Mesendoderm (in vitro differentiated cells): ENCODE results near the gene PPP2R3A.
A peak's percentile ranks its signal among the peaks of the same experiment; 100 is the strongest.

ENCODE experiments used
- DNase-seq: peaks from one replicate; pipeline ENCODE4 v3.0.0; 2013
- H2AK5ac ChIP-seq: 2 replicates; pipeline ENCODE4 v1.6.1; 2013; ENCODE audit warnings: low read length, inconsistent platforms
- H2BK120ac ChIP-seq: 2 replicates; pipeline ENCODE4 v1.6.1; 2013; ENCODE audit warnings: low read depth, mild to moderate bottlenecking, low read length, moderate library complexity, mixed read lengths
- H2BK15ac ChIP-seq: replicated peaks from 2 replicates; pipeline ENCODE4 v1.6.1; 2013; ENCODE audit warnings: low read depth, mild to moderate bottlenecking, moderate library complexity
- H2BK5ac ChIP-seq: 2 replicates; pipeline ENCODE4 v1.6.1; 2013; ENCODE audit warnings: low read length, inconsistent platforms
- H3K18ac ChIP-seq: 2 replicates; pipeline ENCODE4 v1.6.1; 2013; ENCODE audit warnings: mild to moderate bottlenecking, low read length, mixed read lengths
- H3K23ac ChIP-seq: one replicate; pipeline ENCODE4 v1.6.1; 2013; ENCODE audit warnings: low read length
- H3K27ac ChIP-seq: 2 replicates; pipeline ENCODE4 v1.5.1; 2013; ENCODE audit warnings: low read depth, mild to moderate bottlenecking, inconsistent platforms, low read length, moderate library complexity
- H3K27me3 ChIP-seq: 2 replicates; pipeline ENCODE4 v1.6.1; 2013; ENCODE audit warnings: low read length, control low read depth, mild to moderate bottlenecking, inconsistent platforms; ENCODE audit not compliant: insufficient read depth, poor library complexity
- H3K36me3 ChIP-seq: 2 replicates; pipeline ENCODE4 v1.6.1; 2013; ENCODE audit warnings: low read length, inconsistent platforms; ENCODE audit not compliant: control insufficient read depth, insufficient read depth
- H3K4ac ChIP-seq: one replicate; pipeline ENCODE4 v1.6.1; 2013; ENCODE audit warnings: low read depth, mild to moderate bottlenecking, low read length, moderate library complexity
- H3K4me1 ChIP-seq: 2 replicates; pipeline ENCODE4 v1.6.1; 2013; ENCODE audit warnings: low read depth, low read length, inconsistent platforms; ENCODE audit not compliant: control insufficient read depth
- H3K4me2 ChIP-seq: 2 replicates; pipeline ENCODE4 v1.6.1; 2013; ENCODE audit warnings: low read length
- H3K4me3 ChIP-seq: 2 replicates; pipeline ENCODE4 v1.5.1; 2013; ENCODE audit warnings: mild to moderate bottlenecking, low read length
- H3K56ac ChIP-seq: one replicate; pipeline ENCODE4 v1.6.1; 2013; ENCODE audit warnings: low read length
- H3K79me1 ChIP-seq: 2 replicates; pipeline ENCODE4 v1.6.1; 2013; ENCODE audit warnings: low read length, inconsistent platforms
- H3K79me2 ChIP-seq: 2 replicates; pipeline ENCODE4 v1.6.1; 2013; ENCODE audit warnings: mild to moderate bottlenecking, low read length; ENCODE audit not compliant: control insufficient read depth, insufficient read depth
- H3K9ac ChIP-seq: 2 replicates; pipeline ENCODE4 v1.6.1; 2013; ENCODE audit warnings: low read length, inconsistent platforms
- H4K5ac ChIP-seq: one replicate; pipeline ENCODE4 v1.6.1; 2013; ENCODE audit warnings: low read length
- H4K8ac ChIP-seq: one replicate; pipeline ENCODE4 v1.6.1; 2013; ENCODE audit warnings: low read depth, mild to moderate bottlenecking, control low read depth, low read length, moderate library complexity
- WGBS: extraction: QIAGEN DNeasy Blood & Tissue Kit; methylation state at CpG from one replicate; pipeline ENCODE4 v1.1.7; 2013; ENCODE audit warnings: low lambda C conversion rate, missing lambda C conversion rate; ENCODE audit not compliant: insufficient coverage; ENCODE audit errors: extremely low coverage; 5-methylcytosine and 5-hydroxymethylcytosine counted together

PPP2R3A gene

GRCh38 chr3:136193278-136194054 is 227.9 kb downstream of the PPP2R3A start:
- no peak overlapping the region for H3K23ac ChIP-seq
- peaks cover 3% of the 10 kb centered on the region for H3K79me1 ChIP-seq
- peak; percentile 50 for DNase-seq
- H2BK120ac ChIP-seq = no peak overlapping the region
- peak overlapping the region; percentile 58 for H3K9ac ChIP-seq
- H2AK5ac ChIP-seq = no peak overlapping the region
- H3K18ac ChIP-seq = no peak overlapping the region
- H3K4me3 ChIP-seq = peak overlapping the region; percentile 13
- H3K27me3 ChIP-seq = no peaks in the 10 kb centered on the region
- H3K4me1 ChIP-seq = peaks cover 5% of the 10 kb centered on the region
- no peak overlapping the region for H2BK5ac ChIP-seq
- H4K8ac ChIP-seq = no peak overlapping the region
- H3K27ac ChIP-seq = no peak overlapping the region
- no CpG with 5 or more reads among the region's 6 CpGs for WGBS
- H3K4me2 ChIP-seq = peak overlapping the region; percentile 70
- H3K56ac ChIP-seq = peak overlapping the region; percentile 42
- H4K5ac ChIP-seq = no peak overlapping the region
- H3K79me2 ChIP-seq = peaks cover 65% of the 10 kb centered on the region
- no peaks in the 10 kb centered on the region for H3K36me3 ChIP-seq
- H3K4ac ChIP-seq = no peak overlapping the region
- no peak overlapping the region for H2BK15ac ChIP-seq

GRCh38 chr3:136194409-136195257 is 229.1 kb downstream of the PPP2R3A start:
- peaks cover 3% of the 10 kb centered on the region for H3K4me1 ChIP-seq
- peak overlapping the region; percentile 86 for H3K9ac ChIP-seq
- peak overlapping the region; percentile 63 for H3K4ac ChIP-seq
- H3K27ac ChIP-seq = peak overlapping the region; percentile 99
- H3K23ac ChIP-seq = peak overlapping the region; percentile 98
- peak overlapping the region; percentile 97 for H3K56ac ChIP-seq
- peak; percentile 66 for DNase-seq
- peak overlapping the region; percentile 97 for H3K4me2 ChIP-seq
- H3K36me3 ChIP-seq = no peaks in the 10 kb centered on the region
- no peak overlapping the region for H4K5ac ChIP-seq
- no peak overlapping the region for H2BK5ac ChIP-seq
- H2AK5ac ChIP-seq = no peak overlapping the region
- no peak overlapping the region for H2BK15ac ChIP-seq
- no peak overlapping the region for H2BK120ac ChIP-seq
- H3K79me1 ChIP-seq = peaks cover 3% of the 10 kb centered on the region
- H3K18ac ChIP-seq = peak overlapping the region; percentile 89
- H3K79me2 ChIP-seq = peaks cover 53% of the 10 kb centered on the region
- H3K4me3 ChIP-seq = peak overlapping the region; percentile 99
- no peaks in the 10 kb centered on the region for H3K27me3 ChIP-seq
- no peak overlapping the region for H4K8ac ChIP-seq
- WGBS = no CpG with 5 or more reads among the region's 47 CpGs

DNA sequence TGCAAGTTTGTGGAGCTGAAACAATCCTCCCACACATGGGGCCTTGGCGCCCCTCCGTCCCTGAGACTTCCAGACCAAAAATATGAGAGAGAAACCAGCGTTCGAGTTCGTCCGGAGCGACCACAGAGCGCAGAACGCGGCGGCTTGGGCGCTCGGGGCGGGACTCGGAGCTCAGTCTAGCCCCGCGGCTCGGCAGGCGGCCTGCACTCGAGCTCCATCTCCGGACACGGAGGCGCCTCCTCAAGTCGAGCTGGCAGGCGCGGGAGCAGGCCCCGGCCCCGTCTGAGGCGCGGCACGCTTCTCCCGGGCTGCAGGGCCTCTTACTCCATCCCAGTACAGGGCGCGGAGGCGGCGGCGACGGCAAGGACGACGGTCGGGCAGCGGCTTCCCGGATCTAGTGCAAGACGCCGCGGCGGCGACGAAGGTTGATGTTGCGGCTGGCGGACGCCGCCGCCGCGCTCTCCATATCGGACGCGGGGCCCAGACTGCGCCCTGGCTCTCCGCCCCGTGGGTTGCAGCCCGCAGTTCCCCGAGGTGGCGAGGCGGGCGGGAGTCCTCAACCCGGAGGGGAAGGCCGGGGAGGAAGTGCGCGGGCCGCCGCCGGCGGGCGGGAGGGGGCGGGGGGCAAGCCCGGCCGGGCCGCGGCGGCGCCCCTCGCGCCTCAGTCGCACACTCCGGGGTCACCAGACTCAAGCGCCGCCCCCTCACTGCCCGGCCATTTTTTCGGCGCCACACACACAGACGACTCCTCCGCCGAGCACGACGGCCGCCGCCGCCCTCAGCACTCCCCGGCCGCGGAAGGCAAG is 229.9 kb downstream of the PPP2R3A start:
- Histone ChIP-seq H3K18ac (peak overlapping the region; percentile 89), H3K36me3 (no peaks in the 10 kb centered on the region), H2BK5ac (peak overlapping the region; percentile 90), H3K27ac (peak overlapping the region; percentile 99), H3K79me1 (peaks cover 3% of the 10 kb centered on the region), H3K4me2 (peak overlapping the region; percentile 97), H3K4me1 (peaks cover 3% of the 10 kb centered on the region), H3K27me3 (no peaks in the 10 kb centered on the region), H3K56ac (peak overlapping the region; percentile 97), H2AK5ac (no peak overlapping the region), H2BK15ac (no peak overlapping the region), H3K23ac (peak overlapping the region; percentile 35), H4K8ac (no peak overlapping the region), H3K79me2 (peaks cover 45% of the 10 kb centered on the region), H3K4me3 (peak overlapping the region; percentile 99), H2BK120ac (peak overlapping the region; percentile 39), H3K9ac (peak overlapping the region; percentile 86), H3K4ac (peak overlapping the region; percentile 88), H4K5ac (no peak overlapping the region)
- WGBS = no CpG with 5 or more reads among the region's 103 CpGs
- peak; percentile 81 for DNase-seq

- Histone ChIP-seq H3K56ac (peak within 1 kb of the TSS; percentile 97), H3K27ac (peak within 1 kb of the TSS; percentile 99)
Observed at GRCh38 chr3:136196064-136196400, 230.5 kb downstream of the PPP2R3A start, which contains the start of gene MSL2. Gene MSL2 (minus strand): TSS chr3:136196335. CDS start chr3:136195113, 1,222 bp downstream.

DNA sequence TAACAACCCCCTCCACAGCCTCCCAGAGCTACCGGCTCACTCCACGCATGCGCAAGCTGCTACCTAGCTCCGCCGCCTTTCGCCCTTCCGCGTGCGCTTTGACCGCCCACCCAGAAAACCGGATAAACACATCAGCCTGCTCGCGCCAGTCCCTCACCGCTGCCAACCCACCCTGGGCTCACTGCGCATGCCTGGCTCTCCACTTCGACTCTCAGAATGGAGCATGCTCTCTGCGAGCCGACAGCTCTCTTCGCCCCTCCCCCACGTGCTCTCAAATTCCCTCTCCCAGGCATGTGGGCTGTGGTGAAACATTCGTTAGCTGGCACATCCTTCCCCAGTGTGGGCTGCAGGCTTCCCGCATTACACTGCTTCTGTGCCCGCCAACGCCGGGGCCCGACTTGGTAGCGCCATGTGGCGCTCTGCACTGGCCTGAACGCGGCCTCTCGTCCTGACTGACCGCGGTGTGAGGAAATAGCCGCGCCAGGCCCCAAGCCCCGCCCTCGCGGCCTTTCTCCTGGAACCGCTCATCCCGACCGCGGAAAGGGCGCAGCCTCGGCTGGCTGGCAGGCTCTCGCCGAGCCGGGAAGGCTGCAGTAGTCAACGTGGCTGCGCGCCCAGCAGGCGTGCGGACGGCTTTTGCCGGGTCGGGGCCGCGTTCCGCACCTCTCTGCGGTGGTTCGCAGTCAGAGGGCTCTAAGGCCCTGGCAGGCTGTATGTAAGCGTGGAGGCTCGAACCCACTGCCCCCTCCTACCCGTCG is 231.1 kb downstream of the PPP2R3A start:
- Histone ChIP-seq H3K27ac (peak overlapping the region; percentile 99), H4K8ac (no peak overlapping the region), H3K18ac (peak overlapping the region; percentile 42), H3K27me3 (no peaks in the 10 kb centered on the region), H3K36me3 (no peaks in the 10 kb centered on the region), H2BK120ac (no peak overlapping the region), H3K4me2 (peak overlapping the region; percentile 97), H3K4ac (peak overlapping the region; percentile 84), H2BK15ac (no peak overlapping the region), H3K23ac (no peak overlapping the region), H3K79me1 (peaks cover 2% of the 10 kb centered on the region), H4K5ac (no peak overlapping the region), H2AK5ac (no peak overlapping the region), H3K4me3 (peak overlapping the region; percentile 40), H2BK5ac (peak overlapping the region; percentile 95), H3K4me1 (peaks cover 3% of the 10 kb centered on the region), H3K9ac (peak overlapping the region; percentile 86), H3K79me2 (peaks cover 37% of the 10 kb centered on the region), H3K56ac (peak overlapping the region; percentile 97)
- no CpG with 5 or more reads among the region's 64 CpGs for WGBS
- peak; percentile 100 for DNase-seq

More at GRCh38 chr3:136196064-136196400, 230.5 kb downstream of the PPP2R3A start, which contains the start of gene MSL2:
- Histone ChIP-seq H2BK5ac (peak within 1 kb of the TSS; percentile 95), H3K18ac (peak within 1 kb of the TSS; percentile 89), H3K4ac (peak within 1 kb of the TSS; percentile 88), H3K9ac (peak within 1 kb of the TSS; percentile 86), H3K79me2 (peaks cover 41% of the 10 kb centered on the region), H3K4me2 (peak within 1 kb of the TSS; percentile 97), H3K4me3 (peak within 1 kb of the TSS; percentile 99), H4K8ac (no peak within 1 kb of the TSS), H3K79me1 (peaks cover 3% of the 10 kb centered on the region), H3K36me3 (no peaks in the 10 kb centered on the region), H2BK15ac (no peak within 1 kb of the TSS), H3K4me1 (peaks cover 3% of the 10 kb centered on the region), H3K23ac (peak within 1 kb of the TSS; percentile 98), H2BK120ac (peak within 1 kb of the TSS; percentile 39), H2AK5ac (no peak within 1 kb of the TSS), H3K27me3 (no peaks in the 10 kb centered on the region), H4K5ac (no peak within 1 kb of the TSS)
- DNase-seq = no peak
- no CpG with 5 or more reads among the region's 37 CpGs for WGBS
